Smooth muscle cell (in vitro differentiated cells): ENCODE data around the gene NCR3LG1. TPM values are rescaled to one million over a fixed set of nuclear protein-coding genes. Genes with fewer than 3 reads are reported as not detected.

Experiments used
- DNase-seq: peaks from one replicate; lab custom pipeline; 2025; ENCODE audit not compliant: unreplicated experiment; lab: John Stamatoyannopoulos, UW
- H2AFZ ChIP-seq: fragments of 200-600 bp; sonication (generic); 2 replicates; pipeline ENCODE4 v1.6.0; 2016; ENCODE audit warnings: antibody characterized with exemption, low read depth, mild to moderate bottlenecking
- H3F3A ChIP-seq: fragments of 200-600 bp; sonication (generic); 2 replicates; pipeline ENCODE4 v1.6.0; 2017; ENCODE audit warnings: antibody characterized with exemption, low read depth
- H3K27ac ChIP-seq: fragments of 200-600 bp; sonication (generic); 2 replicates; pipeline ENCODE4 v1.5.1; 2016; ENCODE audit warnings: low read depth, mild to moderate bottlenecking
- H3K27me3 ChIP-seq: fragments of 200-600 bp; sonication (generic); 2 replicates; pipeline ENCODE4 v1.6.1; 2016; ENCODE audit warnings: low read depth, mild to moderate bottlenecking
- H3K36me3 ChIP-seq: fragments of 200-600 bp; sonication (generic); 2 replicates; pipeline ENCODE4 v1.5.1; 2016; ENCODE audit warnings: low read depth
- H3K4me1 ChIP-seq: fragments of 200-600 bp; sonication (generic); 2 replicates; pipeline ENCODE4 v1.5.1; 2016; ENCODE audit warnings: low read depth
- H3K4me2 ChIP-seq: fragments of 200-600 bp; sonication (generic); 2 replicates; pipeline ENCODE4 v1.6.0; 2016; ENCODE audit warnings: mild to moderate bottlenecking
- H3K4me3 ChIP-seq: fragments of 200-600 bp; sonication (generic); 2 replicates; pipeline ENCODE4 v1.5.1; 2016; ENCODE audit warnings: mild to moderate bottlenecking
- H3K79me2 ChIP-seq: fragments of 200-600 bp; sonication (generic); 2 replicates; pipeline ENCODE4 v1.6.0; 2016; ENCODE audit warnings: low read depth, mild to moderate bottlenecking
- H3K9ac ChIP-seq: fragments of 200-600 bp; sonication (generic); 2 replicates; pipeline ENCODE4 v1.6.0; 2016; ENCODE audit warnings: low read depth
- H3K9me3 ChIP-seq: fragments of 200-600 bp; sonication (generic); replicated peaks from 2 replicates; pipeline ENCODE4 v1.5.1; 2016; ENCODE audit warnings: low read depth
- H4K20me1 ChIP-seq: fragments of 200-600 bp; sonication (generic); 2 replicates; pipeline ENCODE4 v1.6.0; 2016; ENCODE audit warnings: low read depth
- WGBS: methylation state at CpG from one replicate; pipeline ENCODE4 v1.1.7; 2016; ENCODE audit warnings: low lambda C conversion rate; 5-methylcytosine and 5-hydroxymethylcytosine counted together
- polyA plus RNA-seq: library from polyadenylated mRNA; unstranded; fragments of >200 nt; fragmentation: Nextera tagmentation; extraction: Ambion mirVana; gene quantifications from 2 replicates; pipeline ENCODE4 v1.2.1, GENCODE V29; 2016
- total RNA-seq: library from RNA; depleted of rRNA; stranded (reverse); fragments of >200 nt; gene quantifications from 2 replicates; pipeline ENCODE4 v1.2.3, GENCODE V29; 2014
- TF ChIP-seq, protein P1 (sequence below): fragments of 200-600 bp; sonication (generic); IDR thresholded peaks from 2 replicates; pipeline ENCODE4 v1.5.1; 2017; ENCODE audit warnings: borderline replicate concordance, mild to moderate bottlenecking, antibody characterized with exemption; ENCODE audit not compliant: insufficient read depth, poor library complexity, severe bottlenecking

The NCR3LG1 gene
- total and polyA plus RNA-seq, 2 experiments from 2014 or later: 0.10 to 1.9 TPM

DNA sequence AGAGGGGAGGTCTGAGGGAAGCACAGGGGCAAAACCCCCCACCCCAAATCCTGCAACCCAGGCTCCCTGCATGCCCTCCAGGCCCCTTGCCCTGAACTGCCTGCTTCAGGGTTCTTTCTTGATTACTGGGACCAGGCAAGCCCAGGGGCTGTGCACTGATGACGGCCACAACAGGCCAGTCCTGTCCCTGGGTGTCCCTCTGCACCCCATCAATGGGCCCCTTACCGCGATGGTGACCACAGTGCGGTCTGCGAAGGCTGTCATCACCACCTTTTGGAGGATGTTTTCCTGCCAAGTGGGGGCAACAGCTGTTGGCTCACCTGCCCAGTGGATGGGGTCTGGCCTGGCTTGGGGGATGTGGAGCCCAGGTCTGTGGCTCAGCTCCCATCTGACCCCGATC, 41.9 kb downstream of the NCR3LG1 start:
- DNase-seq: no peak
- 88% methylated on average over 6 of the region's 6 CpGs for WGBS
- Histone ChIP-seq H3K36me3 (no peaks in the 10 kb centered on the region), H3K4me1 (no peaks in the 10 kb centered on the region), H3K9ac (no peak overlapping the region), H3F3A (no peaks in the 10 kb centered on the region), H3K79me2 (no peaks in the 10 kb centered on the region), H2AFZ (no peak overlapping the region), H3K4me2 (no peak overlapping the region), H4K20me1 (no peaks in the 10 kb centered on the region), H3K27ac (no peak overlapping the region), H3K4me3 (no peak overlapping the region), H3K9me3 (no peaks in the 10 kb centered on the region), H3K27me3 (peaks cover 32% of the 10 kb centered on the region)
- TF ChIP-seq, protein P1, sequence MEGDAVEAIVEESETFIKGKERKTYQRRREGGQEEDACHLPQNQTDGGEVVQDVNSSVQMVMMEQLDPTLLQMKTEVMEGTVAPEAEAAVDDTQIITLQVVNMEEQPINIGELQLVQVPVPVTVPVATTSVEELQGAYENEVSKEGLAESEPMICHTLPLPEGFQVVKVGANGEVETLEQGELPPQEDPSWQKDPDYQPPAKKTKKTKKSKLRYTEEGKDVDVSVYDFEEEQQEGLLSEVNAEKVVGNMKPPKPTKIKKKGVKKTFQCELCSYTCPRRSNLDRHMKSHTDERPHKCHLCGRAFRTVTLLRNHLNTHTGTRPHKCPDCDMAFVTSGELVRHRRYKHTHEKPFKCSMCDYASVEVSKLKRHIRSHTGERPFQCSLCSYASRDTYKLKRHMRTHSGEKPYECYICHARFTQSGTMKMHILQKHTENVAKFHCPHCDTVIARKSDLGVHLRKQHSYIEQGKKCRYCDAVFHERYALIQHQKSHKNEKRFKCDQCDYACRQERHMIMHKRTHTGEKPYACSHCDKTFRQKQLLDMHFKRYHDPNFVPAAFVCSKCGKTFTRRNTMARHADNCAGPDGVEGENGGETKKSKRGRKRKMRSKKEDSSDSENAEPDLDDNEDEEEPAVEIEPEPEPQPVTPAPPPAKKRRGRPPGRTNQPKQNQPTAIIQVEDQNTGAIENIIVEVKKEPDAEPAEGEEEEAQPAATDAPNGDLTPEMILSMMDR: no peak

DNA sequence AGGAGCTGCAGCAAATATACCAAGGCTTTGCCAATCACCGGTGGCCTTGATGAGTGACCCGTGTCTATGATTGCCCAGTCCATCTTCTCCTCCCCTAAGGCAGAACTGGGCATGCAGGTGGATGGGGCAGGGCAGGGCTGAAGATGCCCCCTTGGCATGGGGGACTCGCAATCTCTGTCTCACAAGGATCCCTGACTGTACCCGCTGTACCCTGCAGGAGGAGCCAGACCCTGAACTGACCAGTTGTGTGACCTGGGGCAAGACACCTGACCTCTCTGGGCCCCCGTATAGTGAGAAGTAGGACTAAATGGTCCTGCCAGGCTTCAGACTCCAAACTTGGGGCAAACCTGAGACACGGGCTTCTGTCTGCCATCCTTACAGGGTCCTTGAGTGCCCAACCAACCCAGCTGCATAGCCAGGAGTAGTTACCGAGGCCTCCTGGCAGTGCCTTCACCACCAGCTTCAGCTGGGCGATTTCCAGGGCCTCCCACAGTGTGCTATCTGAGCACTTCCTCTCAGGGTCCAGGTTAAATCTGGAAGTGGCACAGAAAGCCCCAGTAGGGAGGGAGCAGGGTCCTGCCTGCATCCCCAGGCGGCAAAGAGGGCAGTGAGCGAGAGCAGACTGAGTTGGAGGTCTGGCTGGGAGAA, 43.3 kb downstream of the NCR3LG1 start:
- Histone ChIP-seq H3K4me1 (no peaks in the 10 kb centered on the region), H3K36me3 (no peaks in the 10 kb centered on the region), H3K4me3 (no peak overlapping the region), H2AFZ (no peak overlapping the region), H4K20me1 (no peaks in the 10 kb centered on the region), H3K79me2 (no peaks in the 10 kb centered on the region), H3K9me3 (no peaks in the 10 kb centered on the region), H3K27me3 (peaks cover 19% of the 10 kb centered on the region), H3K4me2 (no peak overlapping the region), H3F3A (no peaks in the 10 kb centered on the region), H3K27ac (no peak overlapping the region), H3K9ac (no peak overlapping the region)
- no peak for DNase-seq
- 83% methylated on average over 10 of the region's 10 CpGs for WGBS
- TF ChIP-seq, protein P1: no peak

DNA sequence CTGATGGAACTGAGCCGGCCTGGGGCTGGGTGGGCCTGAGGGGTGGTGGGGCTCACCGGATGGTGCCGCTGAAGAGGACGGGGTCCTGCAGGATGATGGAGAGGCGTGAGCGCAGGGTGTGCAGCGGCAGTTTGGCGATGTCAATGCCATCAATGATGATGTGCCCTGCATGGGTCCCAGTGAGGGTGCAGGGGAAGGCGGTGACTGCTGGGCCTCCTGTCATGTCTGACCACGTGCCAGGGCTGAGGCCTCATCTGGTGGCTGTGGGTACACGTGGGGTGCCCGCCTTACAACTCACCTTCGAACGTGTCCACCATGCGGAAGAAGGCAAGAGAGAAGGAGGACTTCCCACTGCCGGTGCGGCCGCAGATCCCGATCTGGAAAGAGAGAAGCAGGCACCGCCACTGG, 44.0 kb downstream of the NCR3LG1 start:
- Histone ChIP-seq H3K79me2 (no peaks in the 10 kb centered on the region), H3K27ac (no peak overlapping the region), H3K4me1 (no peaks in the 10 kb centered on the region), H3K4me2 (no peak overlapping the region), H4K20me1 (no peaks in the 10 kb centered on the region), H3K9ac (no peak overlapping the region), H2AFZ (no peak overlapping the region), H3K36me3 (no peaks in the 10 kb centered on the region), H3K27me3 (peaks cover 13% of the 10 kb centered on the region), H3F3A (no peaks in the 10 kb centered on the region), H3K9me3 (no peaks in the 10 kb centered on the region), H3K4me3 (no peak overlapping the region)
- 93% methylated on average over 20 of the region's 20 CpGs for WGBS
- no peak for DNase-seq
- TF ChIP-seq, protein P1: no peak

DNA sequence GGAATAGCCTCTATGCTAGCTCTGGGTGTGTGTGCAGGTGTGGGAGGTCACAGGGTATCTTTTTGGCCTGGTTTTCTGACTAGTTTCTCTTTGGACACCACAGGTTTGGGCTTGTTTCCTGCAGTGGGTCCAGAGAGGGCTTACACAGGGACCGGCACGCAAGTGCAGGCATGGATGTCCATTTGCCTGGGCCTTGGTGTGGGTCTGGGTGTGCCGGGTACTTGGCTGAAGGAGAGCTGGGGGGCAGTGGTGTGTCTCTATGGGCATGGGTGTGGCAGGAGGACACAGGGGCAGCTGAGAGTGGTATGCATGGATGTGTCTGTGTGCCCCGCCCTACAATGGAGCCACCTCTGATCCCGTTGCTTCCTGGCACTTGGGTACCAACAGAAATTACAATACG, 44.4 kb downstream of the NCR3LG1 start:
- no peak overlapping the region for H3K9ac ChIP-seq
- no peaks in the 10 kb centered on the region for H3F3A ChIP-seq
- H4K20me1 ChIP-seq: no peaks in the 10 kb centered on the region
- no peak for DNase-seq
- H3K27ac ChIP-seq: no peak overlapping the region
- TF ChIP-seq, protein P1: no peak
- peaks cover 8% of the 10 kb centered on the region for H3K27me3 ChIP-seq
- H3K36me3 ChIP-seq: no peaks in the 10 kb centered on the region
- no peaks in the 10 kb centered on the region for H3K9me3 ChIP-seq
- H3K4me3 ChIP-seq: no peak overlapping the region
- H2AFZ ChIP-seq: no peak overlapping the region
- no peak overlapping the region for H3K4me2 ChIP-seq
- no peaks in the 10 kb centered on the region for H3K4me1 ChIP-seq
- WGBS: 96% methylated on average over 6 of the region's 6 CpGs
- H3K79me2 ChIP-seq: no peaks in the 10 kb centered on the region
